Glutamatergic neuron (in vitro differentiated cells): Measurements from ENCODE around the gene FOXF1. TPM values are rescaled to one million over a fixed set of nuclear protein-coding genes. Genes with fewer than 3 reads are reported as not detected.

Experiments used
- DNase-seq: peaks from one replicate; pipeline ENCODE4 v3.0.0; 2022
- H3K27ac Mint-ChIP-seq: one replicate; pipeline ENCODE4 v1.8.0; 2020; ENCODE audit warnings: mild to moderate bottlenecking, mixed read lengths, inconsistent platforms; ENCODE audit not compliant: unreplicated experiment
- H3K27me3 Mint-ChIP-seq: one replicate; pipeline ENCODE4 v1.8.0; 2020; ENCODE audit warnings: mild to moderate bottlenecking, moderate library complexity, mixed read lengths, inconsistent platforms; ENCODE audit not compliant: unreplicated experiment
- H3K36me3 Mint-ChIP-seq: one replicate; pipeline ENCODE4 v1.8.0; 2020; ENCODE audit warnings: mild to moderate bottlenecking, mixed read lengths, inconsistent platforms; ENCODE audit not compliant: unreplicated experiment
- H3K4me1 Mint-ChIP-seq: one replicate; pipeline ENCODE4 v1.8.0; 2020; ENCODE audit warnings: mild to moderate bottlenecking, low read depth, mixed read lengths, inconsistent platforms; ENCODE audit not compliant: unreplicated experiment
- H3K4me3 Mint-ChIP-seq: one replicate; pipeline ENCODE4 v1.8.0; 2020; ENCODE audit warnings: mild to moderate bottlenecking, mixed read lengths, inconsistent platforms; ENCODE audit not compliant: unreplicated experiment
- H3K9me3 Mint-ChIP-seq: one replicate; pipeline ENCODE4 v1.8.0; 2020; ENCODE audit warnings: mild to moderate bottlenecking, moderate library complexity, mixed read lengths, inconsistent platforms; ENCODE audit not compliant: unreplicated experiment
- total RNA-seq: library from RNA; stranded (reverse); fragmentation: NEBNext Ultra II Directional; extraction: Animal tissue kit (Norgen Biotek cat#: 25700); gene quantifications from one replicate; pipeline ENCODE4 v1.2.1, GENCODE V29; 2021; ENCODE audit not compliant: unreplicated experiment
- TF ChIP-seq, protein P1 (sequence below): fragments of 200-600 bp; sonication (generic); IDR thresholded peaks from one replicate; pipeline ENCODE4 v1.5.0; 2021; ENCODE audit not compliant: partially characterized antibody, unreplicated experiment

The FOXF1 gene
- total RNA-seq, 1 donor from 2014 or later = not detected

DNA sequence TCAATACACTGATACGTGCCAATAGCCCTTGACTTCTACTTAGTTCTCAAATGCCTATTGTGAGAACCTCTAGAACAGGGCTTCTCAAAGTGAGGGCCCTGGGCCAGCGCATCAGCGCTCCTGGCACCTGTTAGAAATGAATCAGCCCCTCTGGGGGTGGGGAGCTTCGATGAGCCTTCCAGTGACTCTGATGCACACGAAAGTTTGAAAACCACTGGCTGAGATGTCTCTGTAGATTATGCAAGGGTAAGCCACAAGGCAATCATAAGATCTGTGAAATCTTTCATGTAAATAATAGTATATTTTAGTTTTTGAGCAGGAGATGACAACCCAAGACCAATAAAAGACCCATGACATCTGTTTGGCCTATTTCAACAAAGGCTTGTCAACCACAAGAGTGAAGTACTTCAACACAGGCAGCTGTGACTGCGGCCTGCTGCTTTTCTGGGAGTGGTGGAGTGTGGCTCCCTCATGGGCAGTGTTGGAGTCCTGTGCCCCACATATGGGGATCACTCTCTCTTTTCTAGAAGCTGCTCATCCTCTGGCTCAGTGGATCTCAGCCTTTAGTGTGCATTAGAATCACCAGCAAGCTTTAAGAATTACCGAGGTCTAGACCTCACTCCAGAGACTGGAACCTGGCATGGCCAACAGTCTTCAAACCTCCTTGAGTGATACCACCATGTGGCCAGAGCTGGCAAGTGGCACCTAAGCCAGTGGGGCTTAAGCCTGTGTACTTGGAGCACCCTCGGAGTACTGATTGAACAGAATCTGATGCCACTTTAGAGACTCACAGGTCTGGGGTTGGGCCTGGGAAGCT is 39.0 kb downstream of the FOXF1 start:
- Mint-ChIP-seq H3K27me3 (peaks cover 2% of the 10 kb centered on the region), H3K9me3 (peaks cover 2% of the 10 kb centered on the region), H3K4me3 (no peak overlapping the region), H3K4me1 (peaks cover 4% of the 10 kb centered on the region), H3K27ac (no peak overlapping the region), H3K36me3 (peaks cover 12% of the 10 kb centered on the region)
- TF ChIP-seq, protein P1, sequence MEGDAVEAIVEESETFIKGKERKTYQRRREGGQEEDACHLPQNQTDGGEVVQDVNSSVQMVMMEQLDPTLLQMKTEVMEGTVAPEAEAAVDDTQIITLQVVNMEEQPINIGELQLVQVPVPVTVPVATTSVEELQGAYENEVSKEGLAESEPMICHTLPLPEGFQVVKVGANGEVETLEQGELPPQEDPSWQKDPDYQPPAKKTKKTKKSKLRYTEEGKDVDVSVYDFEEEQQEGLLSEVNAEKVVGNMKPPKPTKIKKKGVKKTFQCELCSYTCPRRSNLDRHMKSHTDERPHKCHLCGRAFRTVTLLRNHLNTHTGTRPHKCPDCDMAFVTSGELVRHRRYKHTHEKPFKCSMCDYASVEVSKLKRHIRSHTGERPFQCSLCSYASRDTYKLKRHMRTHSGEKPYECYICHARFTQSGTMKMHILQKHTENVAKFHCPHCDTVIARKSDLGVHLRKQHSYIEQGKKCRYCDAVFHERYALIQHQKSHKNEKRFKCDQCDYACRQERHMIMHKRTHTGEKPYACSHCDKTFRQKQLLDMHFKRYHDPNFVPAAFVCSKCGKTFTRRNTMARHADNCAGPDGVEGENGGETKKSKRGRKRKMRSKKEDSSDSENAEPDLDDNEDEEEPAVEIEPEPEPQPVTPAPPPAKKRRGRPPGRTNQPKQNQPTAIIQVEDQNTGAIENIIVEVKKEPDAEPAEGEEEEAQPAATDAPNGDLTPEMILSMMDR = no peak
- DNase-seq = no peak

DNA sequence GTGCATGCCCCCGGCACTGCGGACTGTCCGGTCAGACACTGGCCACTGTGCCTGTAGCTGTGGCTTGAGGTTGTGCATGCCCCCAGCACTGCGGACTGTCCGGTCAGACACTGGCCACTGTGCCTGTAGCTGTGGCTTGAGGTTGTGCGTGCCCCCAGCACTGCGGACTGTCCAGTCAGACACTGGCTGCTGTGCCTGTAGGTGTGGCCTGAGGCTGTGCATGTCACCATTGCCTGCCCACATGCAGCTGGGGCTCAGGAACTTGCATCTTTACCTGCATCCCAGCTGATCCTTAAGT is 39.5 kb downstream of the FOXF1 start:
- TF ChIP-seq, protein P1 = no peak
- Mint-ChIP-seq H3K4me3 (no peak overlapping the region), H3K36me3 (peaks cover 7% of the 10 kb centered on the region), H3K4me1 (peaks cover 6% of the 10 kb centered on the region), H3K27me3 (peaks cover 3% of the 10 kb centered on the region), H3K9me3 (peaks cover 2% of the 10 kb centered on the region), H3K27ac (no peak overlapping the region)
- DNase-seq = no peak

DNA sequence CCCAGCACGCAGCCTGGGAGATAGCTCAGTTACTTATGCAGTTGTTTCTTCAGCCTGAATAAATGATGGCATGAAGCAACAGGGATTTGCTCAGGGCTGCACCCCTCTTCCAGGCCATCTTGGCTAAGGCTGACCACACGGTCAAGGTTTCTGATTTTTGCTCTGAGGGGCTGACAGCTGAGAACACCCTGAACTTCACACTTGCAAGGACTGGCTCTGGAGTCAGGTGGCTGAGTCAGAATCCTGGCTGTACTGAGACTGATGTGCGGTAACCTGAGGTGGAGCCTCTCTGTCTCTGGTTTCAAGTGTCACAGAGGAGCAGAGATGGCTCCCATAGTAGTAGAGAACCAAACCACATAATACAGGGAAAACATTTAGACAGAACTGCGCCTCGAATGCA is 40.0 kb downstream of the FOXF1 start:
- no peak overlapping the region for H3K27ac Mint-ChIP-seq
- H3K4me1 Mint-ChIP-seq = peaks cover 6% of the 10 kb centered on the region
- DNase-seq = no peak
- H3K36me3 Mint-ChIP-seq = peaks cover 6% of the 10 kb centered on the region
- H3K9me3 Mint-ChIP-seq = peaks cover 3% of the 10 kb centered on the region
- TF ChIP-seq, protein P1 = no peak
- H3K27me3 Mint-ChIP-seq = peaks cover 3% of the 10 kb centered on the region
- H3K4me3 Mint-ChIP-seq = no peak overlapping the region

DNA sequence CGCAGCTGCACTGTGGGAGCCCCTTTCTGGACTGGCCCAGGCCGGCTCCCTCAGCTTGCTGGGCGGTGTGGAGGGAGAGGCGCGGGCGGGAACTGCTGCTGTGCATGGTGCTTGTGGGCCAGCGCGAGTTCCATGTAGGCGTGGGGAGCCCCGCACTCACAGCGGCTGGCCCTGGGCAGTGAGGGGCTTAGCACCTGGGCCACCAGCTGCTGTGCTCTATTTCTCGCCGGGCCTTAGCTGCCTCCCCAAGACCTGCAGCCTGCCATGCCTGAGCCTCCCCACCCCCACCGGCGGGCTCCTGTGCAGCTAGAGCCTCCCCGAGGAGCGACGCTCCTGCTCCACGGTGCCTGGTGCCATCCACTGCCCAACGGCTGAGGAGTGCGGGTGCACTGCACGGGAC is 43.0 kb downstream of the FOXF1 start:
- peaks cover 3% of the 10 kb centered on the region for H3K27me3 Mint-ChIP-seq
- TF ChIP-seq, protein P1 = no peak
- no peak overlapping the region for H3K27ac Mint-ChIP-seq
- H3K4me3 Mint-ChIP-seq = no peak overlapping the region
- H3K9me3 Mint-ChIP-seq = peaks cover 3% of the 10 kb centered on the region
- peaks cover 6% of the 10 kb centered on the region for H3K36me3 Mint-ChIP-seq
- peaks cover 12% of the 10 kb centered on the region for H3K4me1 Mint-ChIP-seq
- no peak for DNase-seq

DNA sequence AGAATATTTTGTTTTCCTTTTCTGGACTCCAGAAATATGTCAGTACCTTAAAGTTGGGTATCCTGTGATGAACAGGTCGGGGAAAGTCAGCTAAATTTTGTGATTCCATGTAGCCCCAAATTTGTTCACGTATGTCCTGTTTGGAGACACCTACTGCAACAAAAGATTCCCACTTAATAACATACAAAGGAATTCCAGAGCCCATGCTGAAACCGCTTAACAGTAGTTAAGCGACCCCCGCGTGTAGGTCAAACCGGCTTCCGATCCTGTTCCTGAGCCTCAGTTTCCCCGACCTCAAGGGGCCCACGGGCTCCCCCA is 44.2 kb downstream of the FOXF1 start:
- peaks cover 3% of the 10 kb centered on the region for H3K9me3 Mint-ChIP-seq
- peaks cover 6% of the 10 kb centered on the region for H3K36me3 Mint-ChIP-seq
- peaks cover 3% of the 10 kb centered on the region for H3K27me3 Mint-ChIP-seq
- peak overlapping the region; percentile 93 for H3K4me3 Mint-ChIP-seq
- TF ChIP-seq, protein P1 = no peak
- DNase-seq = no peak
- H3K27ac Mint-ChIP-seq = peak overlapping the region; percentile 93
- H3K4me1 Mint-ChIP-seq = peaks cover 12% of the 10 kb centered on the region
